ENCODE results near the gene GJD3. TPM values are rescaled to one million over a fixed set of nuclear protein-coding genes. Genes with fewer than 3 reads are reported as not detected.

Gene GJD3
- total RNA-seq, 2 donors from 2014 or later, result not detected

DNA sequence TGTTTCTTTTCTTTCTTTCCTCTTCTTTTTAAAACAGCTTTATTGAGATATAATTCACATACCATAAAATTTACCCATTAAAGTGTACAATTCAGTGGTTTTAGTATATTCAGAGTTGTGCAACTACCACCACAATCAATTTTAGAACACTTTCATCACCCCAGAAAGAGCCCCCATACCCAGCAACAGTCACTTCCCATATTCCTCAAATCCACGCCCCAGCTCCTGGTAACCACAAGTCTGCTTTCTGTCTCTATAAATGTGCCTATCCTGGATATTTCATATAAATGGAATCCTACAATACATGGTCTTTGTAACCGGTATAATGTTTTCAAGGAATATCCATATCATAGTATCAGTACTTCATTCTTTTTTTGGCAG, 36.2 kb downstream of the GJD3 start:
- TF ChIP-seq, protein P1, sequence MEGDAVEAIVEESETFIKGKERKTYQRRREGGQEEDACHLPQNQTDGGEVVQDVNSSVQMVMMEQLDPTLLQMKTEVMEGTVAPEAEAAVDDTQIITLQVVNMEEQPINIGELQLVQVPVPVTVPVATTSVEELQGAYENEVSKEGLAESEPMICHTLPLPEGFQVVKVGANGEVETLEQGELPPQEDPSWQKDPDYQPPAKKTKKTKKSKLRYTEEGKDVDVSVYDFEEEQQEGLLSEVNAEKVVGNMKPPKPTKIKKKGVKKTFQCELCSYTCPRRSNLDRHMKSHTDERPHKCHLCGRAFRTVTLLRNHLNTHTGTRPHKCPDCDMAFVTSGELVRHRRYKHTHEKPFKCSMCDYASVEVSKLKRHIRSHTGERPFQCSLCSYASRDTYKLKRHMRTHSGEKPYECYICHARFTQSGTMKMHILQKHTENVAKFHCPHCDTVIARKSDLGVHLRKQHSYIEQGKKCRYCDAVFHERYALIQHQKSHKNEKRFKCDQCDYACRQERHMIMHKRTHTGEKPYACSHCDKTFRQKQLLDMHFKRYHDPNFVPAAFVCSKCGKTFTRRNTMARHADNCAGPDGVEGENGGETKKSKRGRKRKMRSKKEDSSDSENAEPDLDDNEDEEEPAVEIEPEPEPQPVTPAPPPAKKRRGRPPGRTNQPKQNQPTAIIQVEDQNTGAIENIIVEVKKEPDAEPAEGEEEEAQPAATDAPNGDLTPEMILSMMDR (conservative IDR thresholded peaks at IDR 0.05), result no peak
- H3K9me3 ChIP-seq (ENCODE audit: control insufficient read depth, low read length), result no peaks in the 10 kb centered on the region
- H3K4me1 ChIP-seq (ENCODE audit: control insufficient read depth, insufficient read depth, low read length), result peaks cover 6% of the 10 kb centered on the region
- H3K4me1 Mint-ChIP-seq, result peaks cover 23% of the 10 kb centered on the region
- no peak overlapping the region for H3K27ac ChIP-seq (ENCODE audit: low read depth, low read length)
- H3K36me3 ChIP-seq (ENCODE audit: control insufficient read depth, insufficient read depth, low read length), result no peaks in the 10 kb centered on the region
- H3K9me3 Mint-ChIP-seq, result no peaks in the 10 kb centered on the region
- no peaks in the 10 kb centered on the region for H3K27me3 ChIP-seq (ENCODE audit: control insufficient read depth, insufficient read depth, low read length, poor library complexity, severe bottlenecking)
- WGBS, 2 experiments (ENCODE audit: insufficient coverage in 1 of 2, insufficient read length in 1 of 2), result 100% methylated on average over 2 of the region's 2 CpGs
- no peak overlapping the region for H3K27ac Mint-ChIP-seq
- H3K36me3 Mint-ChIP-seq (ENCODE audit: low read depth), result peaks cover 15% of the 10 kb centered on the region
- H3K4me3 Mint-ChIP-seq, result no peak overlapping the region
- H3K27me3 Mint-ChIP-seq (ENCODE audit: insufficient read depth), result no peaks in the 10 kb centered on the region
- H3K9ac ChIP-seq (ENCODE audit: extremely low read depth, low read length, poor library complexity, severe bottlenecking), result no peak overlapping the region
- no peak overlapping the region for H3K4me3 ChIP-seq (ENCODE audit: low read length)
- DNase-seq, result no peak

DNA sequence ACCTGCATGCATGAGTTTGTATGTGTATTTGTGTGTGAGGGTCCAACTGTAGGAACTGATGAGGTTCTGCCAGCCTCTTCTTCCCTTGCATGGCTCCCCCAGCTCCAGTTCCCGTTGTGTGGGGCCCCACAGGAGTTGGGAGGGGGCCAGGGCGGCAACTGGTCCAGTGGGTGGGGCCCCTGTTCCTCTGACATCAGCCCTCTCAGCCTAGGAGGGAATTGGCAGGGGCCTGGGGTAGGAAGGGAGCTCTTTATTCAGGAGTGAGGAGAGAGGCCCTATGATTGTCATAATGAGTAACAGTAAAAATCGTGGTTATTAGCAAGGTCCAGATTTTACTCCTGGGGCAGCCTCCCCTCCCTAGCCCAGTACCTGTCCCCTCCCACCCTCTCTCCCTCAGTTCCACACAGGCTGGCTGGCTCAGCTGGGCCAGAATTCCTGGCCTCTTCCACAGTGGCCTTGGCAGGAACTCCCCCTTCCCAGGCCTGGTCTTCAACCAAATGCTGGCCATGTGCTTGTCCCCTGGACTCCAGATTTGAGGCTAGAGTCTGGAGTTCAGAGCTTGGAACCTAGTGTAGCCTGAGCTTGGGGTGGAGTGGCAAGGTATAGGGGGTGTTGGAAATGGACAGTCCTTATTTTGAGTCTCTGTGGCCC, 36.7 kb downstream of the GJD3 start:
- Histone ChIP-seq H3K4me3 (ENCODE audit: low read length) (no peak overlapping the region), H3K27ac (ENCODE audit: low read depth, low read length) (no peak overlapping the region), H3K36me3 (ENCODE audit: control insufficient read depth, insufficient read depth, low read length) (no peaks in the 10 kb centered on the region), H3K9me3 (ENCODE audit: control insufficient read depth, low read length) (no peaks in the 10 kb centered on the region), H3K27me3 (ENCODE audit: control insufficient read depth, insufficient read depth, low read length, poor library complexity, severe bottlenecking) (no peaks in the 10 kb centered on the region), H3K9ac (ENCODE audit: extremely low read depth, low read length, poor library complexity, severe bottlenecking) (no peak overlapping the region), H3K4me1 (ENCODE audit: control insufficient read depth, insufficient read depth, low read length) (peaks cover 6% of the 10 kb centered on the region)
- no peak for DNase-seq
- peaks cover 12% of the 10 kb centered on the region for H3K36me3 Mint-ChIP-seq (ENCODE audit: low read depth)
- peaks cover 28% of the 10 kb centered on the region for H3K4me1 Mint-ChIP-seq
- 74% methylated on average over 3 of the region's 3 CpGs; no CpG with 5 or more reads in 1 of the 2 experiments for WGBS, 2 experiments (ENCODE audit: insufficient coverage in 1 of 2, insufficient read length in 1 of 2)
- TF ChIP-seq, protein P1 (conservative IDR thresholded peaks at IDR 0.05), result no peak
- H3K9me3 Mint-ChIP-seq, result no peaks in the 10 kb centered on the region
- H3K4me3 Mint-ChIP-seq, result no peak overlapping the region
- H3K27me3 Mint-ChIP-seq (ENCODE audit: insufficient read depth), result no peaks in the 10 kb centered on the region
- no peak overlapping the region for H3K27ac Mint-ChIP-seq

DNA sequence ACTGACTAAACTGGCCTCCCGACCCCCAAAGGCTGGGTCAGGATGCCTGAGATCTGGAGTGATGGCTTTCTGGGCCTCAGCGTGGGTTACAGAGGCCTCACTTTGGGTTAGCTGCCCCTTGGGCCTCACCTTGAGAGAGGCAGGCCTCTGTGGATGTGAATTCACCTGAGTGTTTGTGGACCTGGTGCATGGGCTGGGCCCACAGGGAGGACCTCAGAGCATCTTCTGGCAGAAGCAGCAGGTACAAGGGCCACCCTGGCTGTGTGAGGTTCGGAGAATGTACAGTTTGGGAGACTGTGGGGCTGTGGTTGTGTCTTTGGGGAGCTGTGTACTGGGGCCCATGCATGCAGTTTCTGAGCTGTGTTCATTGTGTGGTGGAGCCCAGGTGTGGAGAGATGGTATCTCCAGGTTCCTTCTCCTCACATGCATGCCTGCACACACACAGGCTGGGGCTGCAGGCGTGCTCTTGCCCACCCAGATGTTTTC, 37.2 kb downstream of the GJD3 start:
- WGBS, 2 experiments (ENCODE audit: insufficient coverage in 1 of 2, insufficient read length in 1 of 2), result 87% methylated on average over 3 of the region's 4 CpGs; no CpG with 5 or more reads in 1 of the 2 experiments
- H3K27me3 ChIP-seq (ENCODE audit: control insufficient read depth, insufficient read depth, low read length, poor library complexity, severe bottlenecking), result no peaks in the 10 kb centered on the region
- H3K27me3 Mint-ChIP-seq (ENCODE audit: insufficient read depth), result no peaks in the 10 kb centered on the region
- no peaks in the 10 kb centered on the region for H3K9me3 ChIP-seq (ENCODE audit: control insufficient read depth, low read length)
- no peak overlapping the region for H3K9ac ChIP-seq (ENCODE audit: extremely low read depth, low read length, poor library complexity, severe bottlenecking)
- H3K4me1 ChIP-seq (ENCODE audit: control insufficient read depth, insufficient read depth, low read length), result peaks cover 9% of the 10 kb centered on the region
- no peak for DNase-seq
- no peak overlapping the region for H3K4me3 Mint-ChIP-seq
- TF ChIP-seq, protein P1 (conservative IDR thresholded peaks at IDR 0.05), result no peak
- H3K4me1 Mint-ChIP-seq, result peaks cover 29% of the 10 kb centered on the region
- H3K27ac Mint-ChIP-seq, result no peak overlapping the region
- H3K36me3 Mint-ChIP-seq (ENCODE audit: low read depth), result peaks cover 9% of the 10 kb centered on the region
- no peak overlapping the region for H3K27ac ChIP-seq (ENCODE audit: low read depth, low read length)
- H3K9me3 Mint-ChIP-seq, result no peaks in the 10 kb centered on the region
- H3K36me3 ChIP-seq (ENCODE audit: control insufficient read depth, insufficient read depth, low read length), result no peaks in the 10 kb centered on the region
- H3K4me3 ChIP-seq (ENCODE audit: low read length), result no peak overlapping the region
